HepG2 (cell line): ENCODE data around the gene FOXK2. TPM values are rescaled to one million over a fixed set of nuclear protein-coding genes. Genes with fewer than 3 reads are reported as not detected.

ENCODE experiments used
- ETV6 ChIP-seq: sonication (generic); formaldehyde crosslinking; conservative IDR thresholded peaks from 2 replicates; pipeline ENCODE4 v1.4.0; 2020; ENCODE audit warnings: missing genetic modification reagents
- GTF2F1 ChIP-seq: fragments of 150-350 bp; IDR thresholded peaks from 2 replicates; pipeline ENCODE4 v1.6.1; 2014; ENCODE audit warnings: low read length
- HNRNPLL ChIP-seq: fragments of 200-400 bp; formaldehyde crosslinking; IDR thresholded peaks from 2 replicates; pipeline ENCODE4 v1.6.1; 2017; ENCODE audit warnings: mild to moderate bottlenecking, low read depth, low read length; ENCODE audit not compliant: poor library complexity, severe bottlenecking
- KDM2A ChIP-seq: sonication (generic); formaldehyde crosslinking; IDR thresholded peaks from 2 replicates; pipeline ENCODE4 v1.4.0; 2020; ENCODE audit warnings: low read depth, missing genetic modification reagents, borderline replicate concordance
- KLF6 ChIP-seq: IDR thresholded peaks from 2 replicates; pipeline ENCODE4 v1.8.0; 2016; ENCODE audit warnings: missing biosample characterization, missing genetic modification reagents
- LBX2 ChIP-seq: sonication (generic); formaldehyde crosslinking; IDR thresholded peaks from 2 replicates; pipeline ENCODE4 v1.5.0; 2020; ENCODE audit warnings: missing genetic modification reagents, mild to moderate bottlenecking, borderline replicate concordance
- MED8 ChIP-seq: sonication (generic); formaldehyde crosslinking; IDR thresholded peaks from 2 replicates; pipeline ENCODE4 v1.8.1; 2023; ENCODE audit warnings: mild to moderate bottlenecking, missing genetic modification reagents; ENCODE audit not compliant: insufficient replicate concordance
- NFIC ChIP-seq: IDR thresholded peaks from 2 replicates; pipeline ENCODE4 v1.6.1; 2012; ENCODE audit warnings: mild to moderate bottlenecking, low read length, inconsistent platforms
- POGZ ChIP-seq: sonication (generic); formaldehyde crosslinking; IDR thresholded peaks from 2 replicates; pipeline ENCODE4 v1.4.0; 2020; ENCODE audit warnings: mild to moderate bottlenecking, missing genetic modification reagents
- POLR2A ChIP-seq, 2 experiments: IDR thresholded peaks; 2 replicates each; pipeline ENCODE4 v1.6.1; 2011; ENCODE audit warnings: low read depth in 2 of 2, low read length in 2 of 2, mild to moderate bottlenecking in 1 of 2, moderate library complexity in 1 of 2; ENCODE audit not compliant: insufficient read depth in 1 of 2
- SUZ12 ChIP-seq: fragments of 150-350 bp; IDR thresholded peaks from 2 replicates; pipeline ENCODE4 v1.6.1; 2014; ENCODE audit warnings: low read depth, low read length
- TBX3 ChIP-seq: fragments of 450-650 bp; IDR thresholded peaks from 2 replicates; pipeline ENCODE4 v1.6.1; 2017; ENCODE audit warnings: antibody characterized with exemption, mild to moderate bottlenecking, inconsistent platforms, borderline replicate concordance
- TFE3 ChIP-seq: IDR thresholded peaks from 2 replicates; pipeline ENCODE4 v1.6.1; 2016
- ZBTB21 ChIP-seq: sonication (generic); formaldehyde crosslinking; IDR thresholded peaks from 2 replicates; pipeline ENCODE4 v1.4.0; 2020; ENCODE audit warnings: missing genetic modification reagents
- ZGPAT ChIP-seq: IDR thresholded peaks from 2 replicates; pipeline ENCODE4 v1.6.1; 2016; ENCODE audit warnings: mild to moderate bottlenecking
- ZNF879 ChIP-seq: sonication (generic); formaldehyde crosslinking; IDR thresholded peaks from 2 replicates; pipeline ENCODE4 v1.8.1; 2023; ENCODE audit warnings: missing genetic modification reagents
- polyA plus RNA-seq, 8 experiments: library from polyadenylated mRNA; depleted of rRNA in 3 of 8; stranded (reverse) in 7 of 8; unstranded in 1 of 8; fragments of >200 nt; fragmentation: Illumina TruSeq in 4 of 8; extraction: Trizol in 4 of 8; gene quantifications; 2 replicates each; pipeline versions ENCODE4 v1.2.1 to v1.2.3, GENCODE V29; 2011 to 2016; ENCODE audit warnings: low read depth in 4 of 8, missing spikeins in 1 of 8, mixed read lengths in 1 of 8; ENCODE audit not compliant: insufficient read depth in 1 of 8
- total RNA-seq, 5 experiments: library from RNA; depleted of rRNA; stranded (reverse); fragments of >200 nt; fragmentation: Illumina TruSeq; extraction: Trizol; gene quantifications; 2 replicates each; pipeline ENCODE4 v1.2.3, GENCODE V29; 2016; ENCODE audit warnings: low read depth in 1 of 5
- TF ChIP-seq, protein P1 (sequence below): sonication (generic); formaldehyde crosslinking; IDR thresholded peaks from 2 replicates; pipeline ENCODE4 v1.4.0; 2020; ENCODE audit warnings: mild to moderate bottlenecking, missing genetic modification reagents
- TF ChIP-seq, protein P2 (sequence below): sonication (generic); formaldehyde crosslinking; IDR thresholded peaks from 2 replicates; pipeline ENCODE4 v1.4.0; 2020; ENCODE audit warnings: missing genetic modification reagents
- TF ChIP-seq, protein P3 (sequence below): sonication (generic); formaldehyde crosslinking; IDR thresholded peaks from 2 replicates; pipeline ENCODE4 v1.5.1; 2020; ENCODE audit warnings: missing genetic modification reagents, mild to moderate bottlenecking, borderline replicate concordance
- TF ChIP-seq, protein P4 (sequence below): sonication (generic); formaldehyde crosslinking; IDR thresholded peaks from 2 replicates; pipeline ENCODE4 v1.8.1; 2023; ENCODE audit warnings: missing genetic modification reagents, inconsistent platforms, borderline replicate concordance

Gene FOXK2
- total and polyA plus RNA-seq, 2 of the 13 experiments (the other 11 are each of a cell fraction or from before 2014, with no cell fraction given): 67.1 to 67.2 TPM

DNA sequence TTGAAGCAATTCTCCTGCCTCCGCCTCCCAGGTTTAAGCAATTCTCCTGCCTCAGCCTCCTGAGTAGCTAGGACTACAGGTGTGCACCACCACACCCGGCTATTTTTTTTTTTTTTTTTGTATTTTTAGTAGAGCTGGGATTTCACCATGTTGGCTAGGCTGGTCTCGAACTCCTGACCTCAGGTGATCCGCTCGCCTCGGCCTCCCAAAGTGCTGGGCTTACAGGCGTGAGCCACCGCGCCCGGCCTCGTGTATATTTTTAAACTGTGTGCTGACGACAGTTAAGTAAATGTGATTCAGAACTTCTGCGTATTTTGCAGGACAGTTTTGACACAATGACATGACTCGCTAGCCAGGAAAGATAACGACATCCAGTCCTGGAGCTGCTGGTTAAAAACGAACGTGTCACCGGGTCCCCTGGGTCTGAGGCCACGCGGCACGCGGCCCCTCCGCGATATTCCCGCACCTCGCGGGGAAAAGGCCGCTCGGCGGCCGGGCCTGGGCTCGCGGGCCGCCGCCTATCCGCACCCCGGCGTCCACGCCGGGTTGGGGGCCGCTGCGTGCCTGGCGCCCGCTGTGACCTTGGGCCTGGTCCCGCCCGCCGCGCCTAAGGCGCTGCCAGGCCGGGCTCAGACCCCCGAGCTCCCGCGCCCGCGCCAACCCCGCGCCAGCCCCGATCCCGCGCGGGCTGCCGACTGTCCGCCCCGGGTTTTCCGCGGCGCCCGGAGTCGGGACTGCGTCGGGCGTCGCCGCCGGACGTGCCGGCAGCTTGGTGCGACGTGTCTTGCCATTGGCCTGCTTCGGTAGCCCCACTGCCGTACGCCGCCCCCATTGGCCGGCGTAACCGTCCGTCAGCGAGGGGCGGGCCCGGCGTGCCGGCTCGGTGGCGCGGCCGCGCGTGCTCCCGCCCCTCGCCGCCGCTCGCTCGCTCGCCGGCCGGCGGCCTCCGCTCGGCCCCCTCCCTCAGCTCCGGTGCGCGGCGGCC, at the start of gene FOXK2 (continued):
- TF ChIP-seq HNRNPLL: peak; percentile 57
- TF ChIP-seq POLR2A (IDR thresholded peaks at IDR 0.05; ENCODE audit: insufficient read depth in 1 of 2, low read depth in 2 of 2, low read length in 2 of 2): peak; percentile 66 to 81
- no peak for TF ChIP-seq TFE3 (CRISPR knock-in tag)
- TF ChIP-seq, protein P1, sequence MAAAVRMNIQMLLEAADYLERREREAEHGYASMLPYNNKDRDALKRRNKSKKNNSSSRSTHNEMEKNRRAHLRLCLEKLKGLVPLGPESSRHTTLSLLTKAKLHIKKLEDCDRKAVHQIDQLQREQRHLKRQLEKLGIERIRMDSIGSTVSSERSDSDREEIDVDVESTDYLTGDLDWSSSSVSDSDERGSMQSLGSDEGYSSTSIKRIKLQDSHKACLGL: peak; percentile 65
- TF ChIP-seq LBX2 (CRISPR knock-in tag): peak; percentile 51; the same call in 1 of the 2 replicates
- TF ChIP-seq KDM2A (CRISPR knock-in tag): peak; percentile 83; the same call in 1 of the 2 replicates
- no peak; the same call in 1 of the 2 replicates for TF ChIP-seq GTF2F1
- no peak for TF ChIP-seq SUZ12
- no peak for TF ChIP-seq ZNF879 (CRISPR knock-in tag)
- 0 out of 2 replicates have a peak, but pooled peaks have one; percentile 51 for TF ChIP-seq ZGPAT (CRISPR knock-in tag)
- no peak for TF ChIP-seq MED8 (CRISPR knock-in tag)
- peak; percentile 72 for TF ChIP-seq ZBTB21
- TF ChIP-seq, protein P2, sequence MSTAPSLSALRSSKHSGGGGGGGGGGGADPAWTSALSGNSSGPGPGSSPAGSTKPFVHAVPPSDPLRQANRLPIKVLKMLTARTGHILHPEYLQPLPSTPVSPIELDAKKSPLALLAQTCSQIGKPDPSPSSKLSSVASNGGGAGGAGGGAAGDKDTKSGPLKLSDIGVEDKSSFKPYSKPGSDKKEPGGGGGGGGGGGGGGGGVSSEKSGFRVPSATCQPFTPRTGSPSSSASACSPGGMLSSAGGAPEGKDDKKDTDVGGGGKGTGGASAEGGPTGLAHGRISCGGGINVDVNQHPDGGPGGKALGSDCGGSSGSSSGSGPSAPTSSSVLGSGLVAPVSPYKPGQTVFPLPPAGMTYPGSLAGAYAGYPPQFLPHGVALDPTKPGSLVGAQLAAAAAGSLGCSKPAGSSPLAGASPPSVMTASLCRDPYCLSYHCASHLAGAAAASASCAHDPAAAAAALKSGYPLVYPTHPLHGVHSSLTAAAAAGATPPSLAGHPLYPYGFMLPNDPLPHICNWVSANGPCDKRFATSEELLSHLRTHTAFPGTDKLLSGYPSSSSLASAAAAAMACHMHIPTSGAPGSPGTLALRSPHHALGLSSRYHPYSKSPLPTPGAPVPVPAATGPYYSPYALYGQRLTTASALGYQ (CRISPR knock-in tag): no peak
- 0 out of 2 replicates have a peak, but pooled peaks have one; percentile 26 for TF ChIP-seq ETV6 (CRISPR knock-in tag)
- TF ChIP-seq, protein P3, sequence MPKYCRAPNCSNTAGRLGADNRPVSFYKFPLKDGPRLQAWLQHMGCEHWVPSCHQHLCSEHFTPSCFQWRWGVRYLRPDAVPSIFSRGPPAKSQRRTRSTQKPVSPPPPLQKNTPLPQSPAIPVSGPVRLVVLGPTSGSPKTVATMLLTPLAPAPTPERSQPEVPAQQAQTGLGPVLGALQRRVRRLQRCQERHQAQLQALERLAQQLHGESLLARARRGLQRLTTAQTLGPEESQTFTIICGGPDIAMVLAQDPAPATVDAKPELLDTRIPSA (CRISPR knock-in tag): no peak
- TF ChIP-seq NFIC: no peak
- peak; percentile 75 for TF ChIP-seq KLF6 (CRISPR knock-in tag)
- TF ChIP-seq TBX3: no peak
- TF ChIP-seq, protein P4, sequence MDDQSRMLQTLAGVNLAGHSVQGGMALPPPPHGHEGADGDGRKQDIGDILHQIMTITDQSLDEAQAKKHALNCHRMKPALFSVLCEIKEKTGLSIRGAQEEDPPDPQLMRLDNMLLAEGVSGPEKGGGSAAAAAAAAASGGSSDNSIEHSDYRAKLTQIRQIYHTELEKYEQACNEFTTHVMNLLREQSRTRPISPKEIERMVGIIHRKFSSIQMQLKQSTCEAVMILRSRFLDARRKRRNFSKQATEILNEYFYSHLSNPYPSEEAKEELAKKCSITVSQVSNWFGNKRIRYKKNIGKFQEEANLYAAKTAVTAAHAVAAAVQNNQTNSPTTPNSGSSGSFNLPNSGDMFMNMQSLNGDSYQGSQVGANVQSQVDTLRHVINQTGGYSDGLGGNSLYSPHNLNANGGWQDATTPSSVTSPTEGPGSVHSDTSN: no peak
- peak; percentile 16; the same call in 1 of the 2 replicates for TF ChIP-seq POGZ
